ENCODE results near the gene CALD1.

CALD1 gene

GRCh38 chr7:134764365-134764764 is 15.1 kb upstream of the CALD1 start:
- no peak for DNase-seq

GRCh38 chr7:134766779-134767519 is 12.5 kb upstream of the CALD1 start:
- DNase-seq: no peak

- DNase-seq: no peak
Observed at GRCh38 chr7:134767520-134768168, 11.8 kb upstream of the CALD1 start.

GRCh38 chr7:134768243-134768642 is 11.2 kb upstream of the CALD1 start:
- DNase-seq: no peak

GRCh38 chr7:134770676-134771075 is 8.8 kb upstream of the CALD1 start:
- DNase-seq: no peak

- DNase-seq: no peak
Observed at GRCh38 chr7:134771111-134771510, 8.3 kb upstream of the CALD1 start.

- no peak for DNase-seq
Observed at GRCh38 chr7:134771889-134772288, 7.5 kb upstream of the CALD1 start.

- no peak for DNase-seq
Observed at GRCh38 chr7:134772401-134772800, 7.0 kb upstream of the CALD1 start.

- no peak for DNase-seq
Observed at GRCh38 chr7:134773164-134773563, 6.3 kb upstream of the CALD1 start.

GRCh38 chr7:134774119-134774518 is 5.3 kb upstream of the CALD1 start:
- no peak for DNase-seq

- no peak for DNase-seq
Observed at GRCh38 chr7:134777470-134777869, 2.0 kb upstream of the CALD1 start.

GRCh38 chr7:134777908-134778580 is 1.4 kb upstream of the CALD1 start:
- DNase-seq: no peak

- DNase-seq: no peak
Observed at GRCh38 chr7:134779741-134780065, 269 bp downstream of the CALD1 start.

- no peak for DNase-seq
Observed at GRCh38 chr7:134780166-134780828, 863 bp downstream of the CALD1 start.

GRCh38 chr7:134781171-134781570 is 1.7 kb downstream of the CALD1 start:
- DNase-seq: no peak

GRCh38 chr7:134782121-134782623 is 2.7 kb downstream of the CALD1 start:
- DNase-seq: no peak

GRCh38 chr7:134783294-134784069 is 4.0 kb downstream of the CALD1 start:
- DNase-seq: no peak

- DNase-seq: no peak
Observed at GRCh38 chr7:134784251-134785049, 5.0 kb downstream of the CALD1 start.

- no peak for DNase-seq
Observed at GRCh38 chr7:134785842-134786241, 6.4 kb downstream of the CALD1 start.

GRCh38 chr7:134787064-134787463 is 7.6 kb downstream of the CALD1 start:
- DNase-seq: no peak

GRCh38 chr7:134787720-134788119 is 8.3 kb downstream of the CALD1 start:
- DNase-seq: no peak

GRCh38 chr7:134788191-134788590 is 8.8 kb downstream of the CALD1 start:
- no peak for DNase-seq

All from stimulated activated CD4-positive, alpha-beta T cell treated with anti-CD3 and anti-CD28 coated beads, Interleukin-2, amount 100 ng/mL, for 24 hours (primary cell).